ENCODE data around the gene EZR. TPM values are rescaled to one million over a fixed set of nuclear protein-coding genes. Genes with fewer than 3 reads are reported as not detected.

Gene EZR
- total RNA-seq, 6 experiments from 2014 or later = 118 to 183 (median 178) TPM

DNA sequence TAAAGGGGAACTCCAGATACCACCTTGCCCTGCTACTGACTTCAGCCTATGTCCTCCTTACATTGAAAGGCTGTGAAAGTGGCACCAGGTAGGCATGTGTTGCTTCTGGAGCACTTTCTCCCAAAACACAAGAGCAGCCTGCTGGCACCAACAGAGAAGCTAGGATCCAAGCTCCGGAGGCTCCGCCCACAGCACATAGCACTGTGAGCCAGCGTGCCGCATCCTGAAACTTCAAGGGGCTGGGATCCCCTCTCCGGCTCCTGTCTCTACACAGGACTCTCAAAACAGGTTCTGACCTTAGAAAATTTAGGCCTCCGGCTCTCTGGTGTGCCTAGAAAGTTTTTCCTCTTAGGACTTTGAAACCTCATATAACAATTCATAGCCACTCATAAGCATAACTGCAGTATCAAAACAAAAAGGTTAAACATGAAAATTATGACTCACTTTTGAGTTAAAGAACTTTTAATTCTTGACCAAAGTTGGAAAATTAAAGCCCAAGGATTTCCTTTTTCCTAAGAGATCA, 41.1 kb downstream of the EZR start:
- Mint-ChIP-seq H3K27ac (no peak overlapping the region), H3K27me3 (ENCODE audit: insufficient read depth) (no peaks in the 10 kb centered on the region), H3K36me3 (ENCODE audit: low read depth) (peaks cover 48% of the 10 kb centered on the region; the same call in 1 of the 2 replicates), H3K4me3 (no peak overlapping the region), H3K9me3 (no peaks in the 10 kb centered on the region), H3K4me1 (ENCODE audit: low read depth) (peaks cover 4% of the 10 kb centered on the region; the same call in 1 of the 2 replicates)
- DNase-seq = no peak
- no peak for TF ChIP-seq CTCF (IDR thresholded peaks at IDR 0.05)

DNA sequence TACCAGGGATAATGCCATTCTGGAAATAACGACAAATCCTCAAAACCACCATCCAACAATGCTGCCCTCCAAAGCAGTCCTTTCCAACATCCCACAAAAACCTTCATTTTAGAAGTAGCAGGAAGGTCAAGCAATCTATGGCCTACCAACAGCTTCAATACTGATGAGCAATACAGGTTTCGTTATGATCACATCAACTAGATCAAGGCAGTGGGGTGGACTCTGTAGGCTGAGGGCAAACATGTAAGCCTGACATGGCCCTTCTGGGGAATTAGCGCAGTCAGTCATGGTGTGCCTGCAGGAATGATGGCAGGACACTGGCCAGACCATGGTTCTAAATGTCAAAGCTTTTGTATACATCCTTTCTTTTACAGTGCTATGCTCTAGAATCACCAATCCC, 41.7 kb downstream of the EZR start:
- Mint-ChIP-seq H3K27ac (peak overlapping the region; percentile 8; the same call in 1 of the 2 replicates), H3K9me3 (no peaks in the 10 kb centered on the region)
- no peak for TF ChIP-seq CTCF (IDR thresholded peaks at IDR 0.05)

DNA sequence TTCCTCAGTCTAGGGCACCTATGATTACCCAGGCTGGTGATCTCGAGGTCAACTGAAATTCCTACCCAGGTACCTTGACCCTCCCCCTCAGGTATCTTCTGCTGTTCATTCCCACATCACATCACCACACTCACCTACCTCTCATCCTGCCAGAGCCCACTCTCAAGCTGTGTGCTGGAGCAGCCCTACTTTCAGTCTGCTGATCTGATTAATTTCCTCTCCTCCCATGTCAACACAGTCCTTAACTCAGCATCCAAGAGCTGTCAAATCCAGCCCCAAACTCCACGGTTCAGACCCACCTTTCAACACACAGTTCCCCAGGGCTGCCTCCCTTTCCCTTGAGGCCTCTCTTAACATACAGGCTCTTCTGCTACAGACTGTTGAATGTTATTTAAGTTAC, 42.4 kb downstream of the EZR start:
- Mint-ChIP-seq H3K36me3 (ENCODE audit: low read depth) (peaks cover 50% of the 10 kb centered on the region; the same call in 1 of the 2 replicates), H3K9me3 (no peaks in the 10 kb centered on the region), H3K27ac (peak overlapping the region; percentile 13), H3K4me3 (no peak overlapping the region), H3K4me1 (ENCODE audit: low read depth) (peaks cover 8% of the 10 kb centered on the region; the same call in 1 of the 2 replicates), H3K27me3 (ENCODE audit: insufficient read depth) (no peaks in the 10 kb centered on the region)
- DNase-seq = no peak
- TF ChIP-seq CTCF (IDR thresholded peaks at IDR 0.05) = no peak

More for the DNA sequence above, 41.7 kb downstream of the EZR start:
- no peaks in the 10 kb centered on the region for H3K27me3 Mint-ChIP-seq (ENCODE audit: insufficient read depth)
- peaks cover 8% of the 10 kb centered on the region; the same call in 1 of the 2 replicates for H3K4me1 Mint-ChIP-seq (ENCODE audit: low read depth)
- no peak for DNase-seq
- H3K4me3 Mint-ChIP-seq = no peak overlapping the region
- peaks cover 51% of the 10 kb centered on the region; the same call in 1 of the 2 replicates for H3K36me3 Mint-ChIP-seq (ENCODE audit: low read depth)

DNA sequence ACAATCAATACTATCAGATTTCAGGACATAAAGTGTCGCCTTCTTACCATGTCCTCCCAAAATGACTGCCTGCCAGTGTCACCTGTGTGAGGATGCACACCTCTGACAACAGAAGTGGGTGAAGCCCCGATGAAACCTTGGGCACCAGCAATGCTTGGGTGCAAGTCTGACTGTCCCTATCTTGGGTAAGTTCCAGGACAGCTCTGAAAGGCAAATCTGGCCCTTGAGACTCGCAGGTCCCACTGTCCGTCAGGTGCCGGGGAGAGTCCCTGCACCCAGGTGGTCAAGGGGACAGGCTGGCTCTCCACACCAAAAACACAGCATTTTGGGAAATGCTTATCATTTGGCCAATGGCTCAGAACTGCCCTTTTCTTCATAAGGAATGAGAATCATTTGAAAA, 43.3 kb downstream of the EZR start:
- Mint-ChIP-seq H3K9me3 (no peaks in the 10 kb centered on the region), H3K27me3 (ENCODE audit: insufficient read depth) (no peaks in the 10 kb centered on the region), H3K27ac (no peak overlapping the region), H3K36me3 (ENCODE audit: low read depth) (peaks cover 53% of the 10 kb centered on the region), H3K4me1 (ENCODE audit: low read depth) (peaks cover 8% of the 10 kb centered on the region; the same call in 1 of the 2 replicates), H3K4me3 (no peak overlapping the region)
- DNase-seq = no peak
- TF ChIP-seq CTCF (IDR thresholded peaks at IDR 0.05) = no peak

DNA sequence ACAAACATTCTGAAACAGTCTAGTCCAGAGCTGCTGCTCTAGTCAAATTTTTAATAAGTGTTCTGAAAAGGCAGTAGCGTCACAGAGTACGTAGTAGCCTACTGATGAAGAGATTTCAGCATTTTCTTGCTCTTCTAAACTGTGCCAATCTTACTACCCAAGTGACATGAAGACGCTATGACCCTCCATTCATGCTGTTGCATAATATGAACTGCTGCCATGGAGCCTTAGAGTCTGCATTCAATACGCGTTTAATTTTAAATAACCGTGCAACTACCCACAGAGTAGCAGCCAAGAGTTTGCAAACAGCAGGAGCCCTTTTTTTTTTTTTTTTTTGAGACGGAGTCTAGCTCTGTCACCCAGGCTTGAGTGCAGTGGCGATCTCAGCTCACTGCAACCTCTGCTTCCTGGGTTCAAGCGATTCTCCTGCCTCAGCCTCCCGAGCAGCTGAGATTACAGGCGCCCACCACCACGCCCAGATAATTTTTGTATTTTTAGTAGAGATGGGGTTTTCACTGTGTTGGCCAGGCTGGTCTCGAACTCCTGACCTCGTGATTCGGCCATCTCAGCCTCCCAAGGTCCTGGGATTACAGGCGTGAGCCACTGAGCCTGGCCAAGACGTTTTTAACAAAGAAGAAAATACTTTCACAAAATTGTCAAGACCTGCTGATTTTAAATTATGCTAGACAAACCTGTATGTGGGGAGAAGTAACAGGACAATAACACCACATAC, 44.3 kb downstream of the EZR start:
- Mint-ChIP-seq H3K4me1 (ENCODE audit: low read depth) (peaks cover 8% of the 10 kb centered on the region; the same call in 1 of the 2 replicates), H3K4me3 (no peak overlapping the region), H3K27ac (no peak overlapping the region), H3K9me3 (no peaks in the 10 kb centered on the region), H3K27me3 (ENCODE audit: insufficient read depth) (no peaks in the 10 kb centered on the region; the same call in 1 of the 2 replicates), H3K36me3 (ENCODE audit: low read depth) (peaks cover 61% of the 10 kb centered on the region)
- DNase-seq = no peak
- no peak for TF ChIP-seq CTCF (IDR thresholded peaks at IDR 0.05)
